HG03025 (cell line): ENCODE data around the gene ACTL9.
"Not testable (repeated sequence)": the region's sequence is repeated elsewhere in the genome, so short reads cannot be mapped to it uniquely, and the experiment has no call there.

Experiments
- ATAC-seq: cut with Tn5 transposase; IDR thresholded peaks from one replicate; pipeline ENCODE4 v1.9.1; 2021; ENCODE audit warnings: mild to moderate bottlenecking, moderate library complexity; ENCODE audit not compliant: unreplicated experiment, low FRiP score

The ACTL9 gene

GRCh38 chr19:8698433-8699063, at the start of gene ACTL9:
ACTL9 (minus strand) TSS chr19:8698795; CDS start chr19:8698701, 94 bp downstream.
- no peak for ATAC-seq

GRCh38 chr19:8739291-8740065, 40.9 kb upstream of the ACTL9 start:
- not testable (repeated sequence) for ATAC-seq

GRCh38 chr19:8738377-8738776, 39.8 kb upstream of the ACTL9 start:
- no peak for ATAC-seq

- ATAC-seq: no peak
These were observed 33.0 kb upstream of the ACTL9 start for GRCh38 chr19:8731428-8732169.

- ATAC-seq: no peak
These were observed 25.7 kb upstream of the ACTL9 start for GRCh38 chr19:8724276-8724675.

- ATAC-seq: no peak
These were observed 23.4 kb upstream of the ACTL9 start for GRCh38 chr19:8722032-8722431.

- ATAC-seq: no peak
These were observed 22.7 kb upstream of the ACTL9 start, which contains the start of gene OR2Z1 for GRCh38 chr19:8721334-8721733. OR2Z1 (plus strand) TSS chr19:8721634; CDS start chr19:8731029, 9,395 bp downstream.

GRCh38 chr19:8710337-8710736, 11.7 kb upstream of the ACTL9 start:
- not testable (repeated sequence) for ATAC-seq

GRCh38 chr19:8705742-8706141, 7.1 kb upstream of the ACTL9 start:
- no peak for ATAC-seq

- not testable (repeated sequence) for ATAC-seq
These were observed 6.7 kb upstream of the ACTL9 start for GRCh38 chr19:8705304-8705703.

- no peak for ATAC-seq
These were observed 4.6 kb upstream of the ACTL9 start for GRCh38 chr19:8703223-8703622.

- no peak for ATAC-seq
These were observed 3.8 kb upstream of the ACTL9 start for GRCh38 chr19:8702350-8702749.

- no peak for ATAC-seq
These were observed 2.4 kb upstream of the ACTL9 start for GRCh38 chr19:8700956-8701355.

- ATAC-seq: no peak
These were observed 1.3 kb upstream of the ACTL9 start for GRCh38 chr19:8699908-8700307.

GRCh38 chr19:8697671-8698432, 743 bp downstream of the ACTL9 start:
- no peak for ATAC-seq

- ATAC-seq: no peak
These were observed 1.6 kb downstream of the ACTL9 start for GRCh38 chr19:8696993-8697392.

GRCh38 chr19:8695911-8696310, 2.7 kb downstream of the ACTL9 start:
- no peak for ATAC-seq

- ATAC-seq: no peak
These were observed 3.1 kb downstream of the ACTL9 start for GRCh38 chr19:8695501-8695900.

- ATAC-seq: no peak
These were observed 7.6 kb downstream of the ACTL9 start for GRCh38 chr19:8690753-8691539.

- ATAC-seq: no peak
These were observed 9.7 kb downstream of the ACTL9 start for GRCh38 chr19:8688930-8689329.
